ENCODE data around the gene FGGY.
"Not testable (repeated sequence)": the region's sequence is repeated elsewhere in the genome, so short reads cannot be mapped to it uniquely, and the experiment has no call there.

FGGY gene

GRCh38 chr1:59545830-59546229 lies 248.9 kb downstream of the FGGY start:
- no peak for DNase-seq (ENCODE audit: low read depth)

DNA sequence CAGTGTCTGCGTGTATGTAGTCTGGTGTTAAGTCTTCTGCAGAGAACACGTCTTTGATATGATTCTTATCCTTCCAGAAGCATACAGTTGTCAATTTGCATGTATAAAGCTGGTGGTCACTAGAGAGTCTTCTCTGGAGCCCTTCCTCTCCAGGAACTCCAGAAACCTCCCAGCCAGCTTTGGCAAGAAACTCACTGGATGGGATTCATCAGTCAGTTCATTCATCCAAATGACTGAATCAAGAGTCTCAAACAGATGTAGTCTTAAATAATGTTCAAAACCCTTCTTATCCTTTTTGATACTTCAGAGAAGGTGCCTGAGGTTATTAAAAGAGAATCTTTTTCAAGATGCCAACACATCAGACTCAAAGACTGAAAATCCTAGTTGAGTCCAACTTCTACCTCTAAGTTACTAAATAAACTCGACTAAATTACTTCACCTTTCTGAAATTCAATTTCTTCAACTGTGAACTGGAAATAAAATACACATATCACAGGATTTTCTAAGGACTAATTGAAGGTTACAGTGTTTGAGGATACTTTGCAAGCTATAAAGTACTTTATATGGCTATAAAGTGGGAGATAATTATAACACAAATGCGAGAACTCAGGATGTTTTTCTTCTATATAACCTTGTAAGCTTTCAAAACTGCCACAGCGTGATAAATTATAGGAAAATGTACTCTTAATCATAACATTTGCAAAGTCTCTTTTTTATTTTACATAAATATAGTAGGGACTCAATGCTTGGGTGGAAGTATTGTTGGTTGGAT lies 252.4 kb downstream of the FGGY start:
- DNase-seq (ENCODE audit: low read depth): no peak

GRCh38 chr1:59549903-59550302 lies 253.0 kb downstream of the FGGY start:
- peak; percentile 96 for DNase-seq (ENCODE audit: low read depth)

DNA sequence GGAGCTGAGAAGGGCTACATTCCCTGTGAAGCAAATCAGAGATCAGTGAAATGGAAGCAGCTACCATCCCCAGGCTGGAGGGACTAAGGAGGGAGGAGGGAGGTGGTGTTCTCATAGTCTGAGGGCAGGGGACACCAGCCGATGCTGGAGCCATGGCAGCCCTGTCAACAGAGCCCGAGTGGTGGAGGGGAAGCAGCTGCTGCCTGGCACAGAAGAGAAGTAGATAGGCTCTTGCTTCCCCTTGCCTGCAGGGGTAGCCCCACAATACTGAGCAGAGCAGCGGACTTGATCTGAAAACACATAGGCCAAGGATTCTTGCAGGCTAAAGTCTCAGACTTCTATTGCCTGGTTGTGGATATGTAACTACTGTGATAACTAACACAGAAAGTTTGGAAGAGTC lies 255.1 kb downstream of the FGGY start:
- DNase-seq (ENCODE audit: low read depth): no peak

DNA sequence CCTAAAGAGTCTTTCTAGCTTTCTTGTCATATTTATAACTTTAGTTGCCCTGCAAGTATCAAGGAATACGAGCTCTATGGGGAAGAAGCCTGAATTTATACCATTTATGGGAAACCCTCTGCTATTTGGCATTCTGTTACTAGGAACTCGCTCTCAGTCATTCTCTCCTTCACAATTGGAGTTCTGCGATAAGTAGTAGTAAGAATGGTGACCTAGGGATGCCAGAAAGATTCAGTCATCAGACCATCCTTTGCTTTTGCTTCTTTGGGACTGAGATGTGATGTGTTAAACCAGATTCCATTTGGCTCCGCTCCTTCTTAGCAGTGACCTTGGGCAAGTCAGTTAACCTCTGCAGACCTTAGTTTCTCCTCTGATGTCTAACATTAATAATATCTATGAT lies 256.5 kb downstream of the FGGY start:
- no peak for DNase-seq (ENCODE audit: low read depth)

GRCh38 chr1:59554011-59554663 lies 257.2 kb downstream of the FGGY start:
- no peak for DNase-seq (ENCODE audit: low read depth)

- no peak for DNase-seq (ENCODE audit: low read depth)
These were observed 257.9 kb downstream of the FGGY start for GRCh38 chr1:59554752-59555151.

GRCh38 chr1:59556398-59556797 lies 259.5 kb downstream of the FGGY start:
- DNase-seq (ENCODE audit: low read depth): peak; percentile 63

GRCh38 chr1:59556802-59557548 lies 260.1 kb downstream of the FGGY start:
- DNase-seq (ENCODE audit: low read depth): no peak

DNA sequence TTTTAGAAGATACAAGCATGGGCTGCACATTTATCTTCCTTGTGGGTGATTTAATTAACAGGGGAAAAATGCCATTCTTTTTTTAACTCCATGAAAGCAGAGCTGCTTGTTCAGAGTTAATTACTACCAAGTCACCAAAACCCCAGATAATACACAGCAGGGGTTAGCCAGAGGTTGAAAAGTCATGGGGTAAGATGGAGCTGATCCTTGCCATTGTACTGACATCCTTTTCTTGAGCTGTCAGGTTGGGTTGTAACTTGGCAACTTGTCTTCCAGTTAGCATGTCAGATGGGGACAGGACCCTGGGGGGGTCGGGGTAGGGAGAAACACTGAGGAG lies 260.6 kb downstream of the FGGY start:
- no peak for DNase-seq (ENCODE audit: low read depth)

GRCh38 chr1:59558580-59558979 lies 261.7 kb downstream of the FGGY start:
- not testable (repeated sequence) for DNase-seq (ENCODE audit: low read depth)

GRCh38 chr1:59560807-59561450 lies 264.0 kb downstream of the FGGY start:
- no peak for DNase-seq (ENCODE audit: low read depth)

GRCh38 chr1:59561796-59562195 lies 264.9 kb downstream of the FGGY start:
- no peak for DNase-seq (ENCODE audit: low read depth)

- DNase-seq (ENCODE audit: low read depth): peak; percentile 47
These were observed 267.4 kb downstream of the FGGY start for GRCh38 chr1:59564192-59564891.

DNA sequence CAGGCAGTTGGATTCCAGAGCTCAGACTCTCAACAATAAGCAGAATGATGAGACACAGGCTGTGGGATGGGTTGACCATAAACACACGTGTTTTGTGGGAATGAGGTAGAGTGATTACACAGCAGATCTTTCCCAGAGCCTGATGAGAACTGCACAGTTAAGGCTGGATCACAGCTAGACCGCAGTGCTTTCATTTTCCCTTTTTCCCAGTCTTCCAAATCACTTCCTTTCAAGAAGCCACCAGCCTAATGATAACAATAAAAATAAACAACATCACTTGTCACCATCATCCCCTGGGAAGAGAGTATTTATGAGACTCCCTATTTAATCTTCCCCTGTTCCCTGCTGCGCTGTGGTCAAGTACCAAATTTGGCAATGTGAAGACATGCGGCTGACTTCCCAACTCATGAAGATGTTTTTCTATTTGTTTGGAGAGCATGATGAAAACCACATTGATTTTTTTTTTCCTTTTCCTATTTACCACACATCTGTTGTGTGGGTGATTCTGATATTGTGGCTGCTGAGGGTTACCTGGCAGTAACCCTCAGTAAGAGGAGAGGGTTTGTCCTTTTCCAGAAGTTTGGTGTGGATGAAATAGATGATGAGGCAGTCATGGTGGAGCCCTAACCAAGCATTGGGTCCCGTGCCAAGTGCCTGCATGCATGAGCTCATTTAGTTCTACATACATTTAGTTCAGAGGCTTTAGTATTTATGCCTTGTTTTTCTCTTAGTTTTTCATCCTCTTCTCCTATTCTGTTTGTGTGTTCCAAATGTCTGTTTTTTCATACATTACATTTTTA lies 268.9 kb downstream of the FGGY start:
- DNase-seq (ENCODE audit: low read depth): peak; percentile 100

DNA sequence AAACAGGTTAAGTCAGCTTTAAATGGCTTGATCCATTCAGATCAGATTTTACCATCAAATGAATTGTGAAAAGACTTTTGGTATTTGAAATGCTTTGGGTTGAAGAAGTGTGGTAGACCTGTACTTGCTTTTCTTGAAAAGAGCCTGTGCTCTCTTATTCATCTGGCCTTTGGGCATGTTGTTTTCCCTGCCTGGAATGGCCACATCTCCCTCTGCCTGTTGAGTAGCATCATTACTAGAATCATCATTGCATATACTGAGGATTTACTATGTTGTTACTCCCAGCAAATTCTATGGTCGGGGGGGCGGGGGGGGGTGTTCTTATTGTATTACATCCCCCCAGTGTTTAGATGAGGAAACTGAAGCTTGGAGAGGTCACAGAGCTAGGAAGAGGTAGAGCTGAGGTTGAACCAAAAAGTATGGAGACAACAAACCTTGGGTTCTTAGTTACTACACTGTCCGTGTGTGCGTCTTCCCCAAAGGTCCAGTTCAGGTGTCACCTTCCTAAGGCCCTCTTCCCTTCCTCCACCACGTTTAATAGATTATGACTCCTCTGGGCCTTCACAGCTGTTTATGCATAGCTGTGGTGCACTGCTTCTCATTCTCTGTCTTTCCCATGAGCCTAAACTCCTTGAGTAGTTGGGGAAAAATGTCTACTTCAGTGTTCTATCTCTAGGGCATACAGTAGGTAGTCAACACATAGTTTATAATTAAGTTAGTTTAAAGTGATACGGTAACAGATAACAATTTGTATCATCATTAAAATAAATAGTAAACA lies 271.5 kb downstream of the FGGY start:
- DNase-seq (ENCODE audit: low read depth): peak; percentile 53

DNA sequence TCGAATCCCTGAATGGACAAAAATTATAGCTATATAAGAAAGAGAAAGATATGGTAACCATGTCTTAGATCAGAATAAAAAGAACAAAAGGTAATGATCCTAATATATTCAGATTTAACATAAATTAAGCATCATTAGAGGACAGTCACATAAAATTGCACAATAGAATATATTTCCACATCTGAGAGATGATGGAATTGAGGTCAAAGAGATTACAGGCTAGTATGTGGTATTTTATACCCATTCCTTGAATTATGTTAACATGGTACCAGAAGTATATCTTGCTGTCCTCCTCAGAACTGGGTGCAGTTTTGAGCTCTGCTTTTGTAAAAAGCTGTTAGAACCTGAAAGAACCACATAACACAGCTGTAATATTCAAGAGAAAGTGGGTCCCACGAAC lies 272.3 kb downstream of the FGGY start:
- peak; percentile 77 for DNase-seq (ENCODE audit: low read depth)

- peak; percentile 74 for DNase-seq (ENCODE audit: low read depth)
These were observed 273.6 kb downstream of the FGGY start for GRCh38 chr1:59570524-59570923.

- DNase-seq (ENCODE audit: low read depth): peak; percentile 95
These were observed 277.2 kb downstream of the FGGY start for GRCh38 chr1:59574085-59574484.

- no peak for DNase-seq (ENCODE audit: low read depth)
These were observed 280.9 kb downstream of the FGGY start for GRCh38 chr1:59577774-59578173.
